Activated naive CD4-positive, alpha-beta T cell treated with anti-CD3 and anti-CD28 coated beads, Interleukin-2, amount 50 U/mL, for 72 hours (primary cell): Measurements from ENCODE around the gene TNFSF8. TPM values are rescaled to one million over a fixed set of nuclear protein-coding genes. Genes with fewer than 3 reads are reported as not detected.

ENCODE experiments used
- ATAC-seq, 2 donors: fragments of 150-1000 bp; cut with Tn5 transposase; 2 replicates each; pipeline ENCODE4 v1.10.0; 2021; ENCODE audit warnings: mild to moderate bottlenecking in 2 of 2, moderate library complexity in 2 of 2
- DNase-seq, 2 donors: peaks; one replicate each; pipeline ENCODE4 v3.0.0; 2021 to 2022; ENCODE audit warnings: low spot score in 2 of 2
- H3K27ac Mint-ChIP-seq, 2 donors: one replicate each; pipeline ENCODE4 v1.8.0; 2022; ENCODE audit warnings: mild to moderate bottlenecking in 2 of 2, mixed read lengths in 2 of 2
- H3K36me3 Mint-ChIP-seq, 2 donors: one replicate each; pipeline ENCODE4 v1.8.0; 2022; ENCODE audit warnings: mixed read lengths in 2 of 2
- H3K9me3 Mint-ChIP-seq, 2 donors: one replicate each; pipeline ENCODE4 v1.8.0; 2022; ENCODE audit warnings: mixed read lengths in 2 of 2
- total RNA-seq, 2 donors: library from RNA; stranded (reverse); gene quantifications; one replicate each; pipeline ENCODE4 v1.2.3, GENCODE V29; 2022

TNFSF8 gene
- total RNA-seq, 2 donors from 2014 or later: 11.0 to 26.9 TPM

GRCh38 chr9:114898741-114899140 lies 31.6 kb downstream of the TNFSF8 start:
- peaks cover 6 to 11% of the 10 kb centered on the region in 2 donors for H3K9me3 Mint-ChIP-seq
- peaks cover 28 to 40% of the 10 kb centered on the region in 2 donors for H3K36me3 Mint-ChIP-seq
- ATAC-seq: peak; percentile 36 to 39
- peak; percentile 59 to 72 for DNase-seq
- no peak overlapping the region for H3K27ac Mint-ChIP-seq

GRCh38 chr9:114897196-114897595 lies 33.2 kb downstream of the TNFSF8 start:
- Mint-ChIP-seq H3K36me3 (peaks cover 15 to 32% of the 10 kb centered on the region in 2 donors), H3K27ac (no peak overlapping the region), H3K9me3 (peaks cover 6 to 9% of the 10 kb centered on the region in 2 donors)
- no peak for ATAC-seq
- DNase-seq: no peak

GRCh38 chr9:114896344-114896743 lies 34.0 kb downstream of the TNFSF8 start:
- ATAC-seq: no peak
- peaks cover 8 to 11% of the 10 kb centered on the region in 2 donors for H3K9me3 Mint-ChIP-seq
- no peak for DNase-seq
- H3K27ac Mint-ChIP-seq: no peak overlapping the region
- H3K36me3 Mint-ChIP-seq: peaks cover 16 to 27% of the 10 kb centered on the region in 2 donors

GRCh38 chr9:114895521-114895991 lies 34.8 kb downstream of the TNFSF8 start:
- no peak for DNase-seq
- H3K36me3 Mint-ChIP-seq: peaks cover 16 to 28% of the 10 kb centered on the region in 2 donors
- ATAC-seq: no peak
- peaks cover 12 to 15% of the 10 kb centered on the region in 2 donors for H3K9me3 Mint-ChIP-seq
- peak overlapping the region; percentile 90 to 92 for H3K27ac Mint-ChIP-seq

- Mint-ChIP-seq H3K27ac (peak overlapping the region; percentile 90 to 92), H3K9me3 (peaks cover 10 to 15% of the 10 kb centered on the region in 2 donors), H3K36me3 (peaks cover 17 to 31% of the 10 kb centered on the region in 2 donors)
- peak; percentile 83 to 90 for ATAC-seq
- peak in 1 of 2 donors; percentile 55 for DNase-seq
These were observed 35.6 kb downstream of the TNFSF8 start for GRCh38 chr9:114894609-114895433.

GRCh38 chr9:114894206-114894605 lies 36.2 kb downstream of the TNFSF8 start:
- peak overlapping the region; percentile 90 to 92 for H3K27ac Mint-ChIP-seq
- peak in 1 of 2 donors; percentile 2 for ATAC-seq
- H3K9me3 Mint-ChIP-seq: peaks cover 10 to 15% of the 10 kb centered on the region in 2 donors
- DNase-seq: no peak
- peaks cover 18 to 31% of the 10 kb centered on the region in 2 donors for H3K36me3 Mint-ChIP-seq

GRCh38 chr9:114893221-114894010 lies 37.0 kb downstream of the TNFSF8 start:
- H3K27ac Mint-ChIP-seq: peak overlapping the region; percentile 90 to 92
- DNase-seq (no peak), ATAC-seq (peak; percentile 47 to 54)
- H3K36me3 Mint-ChIP-seq: peaks cover 18 to 31% of the 10 kb centered on the region in 2 donors
- H3K9me3 Mint-ChIP-seq: peaks cover 10 to 15% of the 10 kb centered on the region in 2 donors

GRCh38 chr9:114889802-114890224 lies 40.6 kb downstream of the TNFSF8 start:
- peak overlapping the region; percentile 27 to 64 for H3K27ac Mint-ChIP-seq
- DNase-seq: peak in 1 of 2 donors; percentile 68
- ATAC-seq: peak; percentile 16 to 65
- peaks cover 18 to 54% of the 10 kb centered on the region in 2 donors for H3K36me3 Mint-ChIP-seq
- H3K9me3 Mint-ChIP-seq: peaks cover 13 to 22% of the 10 kb centered on the region in 2 donors

GRCh38 chr9:114888607-114889006 lies 41.8 kb downstream of the TNFSF8 start:
- H3K27ac Mint-ChIP-seq: no peak overlapping the region
- peaks cover 8 to 31% of the 10 kb centered on the region in 2 donors for H3K9me3 Mint-ChIP-seq
- peaks cover 11 to 55% of the 10 kb centered on the region in 2 donors for H3K36me3 Mint-ChIP-seq
- no peak for ATAC-seq
- DNase-seq: no peak

- Mint-ChIP-seq H3K36me3 (peaks cover 10 to 54% of the 10 kb centered on the region in 2 donors), H3K27ac (no peak overlapping the region), H3K9me3 (peaks cover 6 to 31% of the 10 kb centered on the region in 2 donors)
- ATAC-seq: no peak
- DNase-seq: no peak
These were observed 42.4 kb downstream of the TNFSF8 start for GRCh38 chr9:114887963-114888362.

- DNase-seq (no peak), ATAC-seq (no peak)
- Mint-ChIP-seq H3K9me3 (peaks cover 0 to 21% of the 10 kb centered on the region in 2 donors), H3K36me3 (peaks cover 2 to 31% of the 10 kb centered on the region in 2 donors), H3K27ac (no peak overlapping the region)
These were observed 45.5 kb downstream of the TNFSF8 start for GRCh38 chr9:114884787-114885452.

GRCh38 chr9:114883709-114884108 lies 46.7 kb downstream of the TNFSF8 start:
- DNase-seq (no peak), ATAC-seq (peak; percentile 54 to 62)
- Mint-ChIP-seq H3K36me3 (peaks cover 0 to 31% of the 10 kb centered on the region in 2 donors), H3K9me3 (peaks cover 0 to 21% of the 10 kb centered on the region in 2 donors), H3K27ac (no peak overlapping the region)

GRCh38 chr9:114880291-114880745 lies 50.1 kb downstream of the TNFSF8 start:
- no peak overlapping the region for H3K27ac Mint-ChIP-seq
- H3K9me3 Mint-ChIP-seq: peaks cover 7 to 26% of the 10 kb centered on the region in 2 donors
- ATAC-seq: no peak
- peaks cover 20 to 30% of the 10 kb centered on the region in 2 donors for H3K36me3 Mint-ChIP-seq
- no peak for DNase-seq

GRCh38 chr9:114878879-114879564 lies 51.4 kb downstream of the TNFSF8 start:
- ATAC-seq (no peak), DNase-seq (no peak)
- Mint-ChIP-seq H3K27ac (no peak overlapping the region), H3K36me3 (peaks cover 28 to 30% of the 10 kb centered on the region in 2 donors), H3K9me3 (peaks cover 14 to 29% of the 10 kb centered on the region in 2 donors)

GRCh38 chr9:114869845-114870244 lies 60.5 kb downstream of the TNFSF8 start:
- no peak overlapping the region for H3K27ac Mint-ChIP-seq
- ATAC-seq (no peak), DNase-seq (no peak)
- H3K9me3 Mint-ChIP-seq: peaks cover 16 to 32% of the 10 kb centered on the region in 2 donors
- peaks cover 41 to 50% of the 10 kb centered on the region in 2 donors for H3K36me3 Mint-ChIP-seq

GRCh38 chr9:114869378-114869777 lies 61.0 kb downstream of the TNFSF8 start:
- DNase-seq: no peak
- Mint-ChIP-seq H3K36me3 (peaks cover 43 to 47% of the 10 kb centered on the region in 2 donors), H3K27ac (no peak overlapping the region), H3K9me3 (peaks cover 14 to 27% of the 10 kb centered on the region in 2 donors)
- no peak for ATAC-seq
